Vagina (tissue), 2 donors: ENCODE results near the gene RCCD1.

Experiments
- CTCF ChIP-seq, 3 experiments: fragments of 450-650 bp in 2 of 3; fragments of 200-600 bp in 1 of 3; sonication (generic) in 1 of 3; IDR thresholded peaks; one replicate each; pipeline ENCODE4 v1.5.1; 2017 to 2019; ENCODE audit warnings: antibody characterized with exemption in 3 of 3, mild to moderate bottlenecking in 2 of 3, moderate library complexity in 2 of 3
- POLR2A ChIP-seq, 2 donors: fragments of 450-650 bp; IDR thresholded peaks; one replicate each; pipeline ENCODE4 v1.6.1; 2017; ENCODE audit warnings: antibody characterized with exemption in 2 of 2, mild to moderate bottlenecking in 2 of 2, moderate library complexity in 2 of 2
- POLR2AphosphoS5 ChIP-seq, 2 donors: sonication (generic); formaldehyde crosslinking; IDR thresholded peaks; one replicate each; pipeline ENCODE4 v1.9.0; 2017; ENCODE audit warnings: antibody characterized with exemption in 2 of 2, mild to moderate bottlenecking in 2 of 2, low read depth in 1 of 2; ENCODE audit not compliant: insufficient read depth in 1 of 2

DNA sequence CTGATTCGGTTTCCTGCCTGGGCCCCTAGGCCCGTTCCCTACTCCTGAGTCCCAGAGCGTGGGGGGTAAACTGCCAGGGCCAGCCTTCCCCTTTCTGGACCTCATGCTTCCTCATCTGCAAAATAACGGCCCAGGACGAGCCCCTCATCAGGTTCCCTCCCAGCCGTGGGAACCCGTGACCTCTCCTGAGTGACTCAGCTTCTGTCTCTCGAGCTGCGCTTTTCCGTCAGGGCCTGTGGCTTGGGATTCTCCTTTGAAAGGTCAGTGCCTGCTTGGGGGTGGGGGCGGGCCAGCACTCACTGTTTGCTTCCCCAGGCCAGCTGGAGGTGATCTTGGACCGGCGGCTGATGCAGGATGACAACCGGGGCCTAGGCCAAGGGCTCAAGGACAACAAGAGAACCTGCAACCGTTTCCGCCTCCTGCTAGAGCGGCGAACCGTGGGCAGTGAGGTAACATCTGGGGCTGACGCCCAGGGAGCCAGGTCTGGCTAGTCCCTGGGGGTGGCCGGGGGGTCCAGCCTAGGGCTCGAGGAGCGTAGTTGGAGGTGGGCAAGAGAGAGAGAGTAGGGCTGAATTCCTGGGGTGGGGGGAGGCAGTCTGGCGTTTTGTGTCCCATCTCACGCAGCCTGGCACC, 38.8 kb upstream of the RCCD1 start:
- TF ChIP-seq CTCF (IDR thresholded peaks at IDR 0.05) (no peak), POLR2A (IDR thresholded peaks at IDR 0.05) (no peak), POLR2AphosphoS5 (IDR thresholded peaks at IDR 0.05; ENCODE audit: insufficient read depth in 1 of 2, low read depth in 1 of 2) (no peak)
